ENCODE measurements around the gene TSC2.
"Not testable (repeated sequence)": the region's sequence is repeated elsewhere in the genome, so short reads cannot be mapped to it uniquely, and the experiment has no call there.

Gene TSC2

DNA sequence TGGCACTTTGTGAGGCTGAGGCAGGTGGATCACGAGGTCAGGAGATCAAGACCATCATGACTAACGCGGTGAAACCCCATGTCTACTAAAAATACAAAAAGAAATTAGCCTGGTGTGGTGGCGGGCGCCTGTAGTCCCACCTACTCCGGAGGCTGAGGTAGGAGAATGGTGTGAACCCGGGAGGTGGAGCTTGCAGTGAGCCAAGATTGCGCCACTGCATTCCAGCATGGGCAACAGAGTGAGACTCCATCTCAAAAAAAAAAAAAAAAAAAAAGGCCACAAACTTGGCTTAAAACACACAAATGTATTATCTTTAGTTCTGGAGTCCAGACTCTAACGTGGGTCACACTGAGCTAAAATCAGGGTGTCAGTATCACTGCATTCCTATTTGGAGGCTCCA, 36.1 kb upstream of the TSC2 start:
- DNase-seq: not testable (repeated sequence)

DNA sequence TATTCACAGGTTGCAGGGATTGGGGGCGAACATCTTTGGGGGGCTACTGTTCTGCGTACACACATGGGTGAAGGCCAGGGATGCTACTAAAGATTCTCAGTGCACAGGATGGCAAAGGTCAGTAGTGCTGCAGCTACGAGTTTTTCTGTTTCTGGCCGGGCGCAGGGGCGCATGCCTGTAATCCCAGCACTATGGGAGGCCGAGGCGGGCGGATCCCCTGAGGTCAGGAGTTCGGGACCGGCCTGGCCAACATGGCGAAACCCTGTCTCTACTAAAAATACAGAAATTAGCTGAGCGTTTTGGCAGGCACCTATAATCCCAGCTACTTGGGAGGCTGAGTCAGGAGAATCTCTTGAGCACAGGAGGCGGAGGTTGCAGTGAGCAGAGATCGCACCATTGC, 34.3 kb upstream of the TSC2 start:
- DNase-seq: no peak

GRCh38 chr16:2015117-2015946, 32.5 kb upstream of the TSC2 start:
- no peak for DNase-seq

DNA sequence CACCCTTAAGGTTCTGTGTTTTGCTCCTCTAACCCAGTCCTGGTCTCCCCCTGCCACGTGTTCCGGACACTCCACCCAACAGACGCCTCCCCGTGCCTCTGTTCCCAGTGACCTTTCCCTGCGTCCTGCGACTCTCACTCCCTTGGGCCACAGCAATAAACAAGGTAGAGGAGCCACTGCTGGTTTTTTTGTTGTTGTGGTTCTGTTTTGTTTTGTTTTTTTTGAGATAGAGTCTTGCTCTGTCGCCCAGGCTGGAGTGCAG, 31.9 kb upstream of the TSC2 start:
- no peak for DNase-seq

GRCh38 chr16:2016407-2016922, 31.3 kb upstream of the TSC2 start:
- no peak for DNase-seq

GRCh38 chr16:2019518-2019920, 28.3 kb upstream of the TSC2 start, which contains the start of gene NPW:
NPW (plus strand) TSS chr16:2019785.
- DNase-seq: peak; percentile 43

GRCh38 chr16:2019921-2020831, 27.6 kb upstream of the TSC2 start:
- no peak for DNase-seq

DNA sequence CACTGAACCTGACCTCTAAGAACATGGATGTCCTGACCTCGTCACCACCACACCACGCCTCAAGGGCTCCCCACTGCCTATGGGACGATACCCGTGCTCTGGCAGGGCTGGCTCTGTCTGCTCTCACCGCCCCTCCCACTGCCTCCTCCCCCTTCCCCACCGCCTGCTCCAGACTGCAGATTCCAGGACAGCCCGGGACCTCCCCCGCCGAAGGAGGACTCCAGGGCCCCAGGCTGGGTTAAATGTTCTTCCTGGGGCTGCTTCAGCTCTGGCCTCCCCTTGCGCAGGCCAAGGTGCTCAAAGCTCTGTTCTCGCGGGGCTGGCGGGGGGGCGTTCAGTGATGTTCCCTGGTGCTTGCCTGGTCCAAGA, 25.1 kb upstream of the TSC2 start:
- DNase-seq: no peak

- DNase-seq: peak; percentile 97
Measured at GRCh38 chr16:2023092-2024031, 24.4 kb upstream of the TSC2 start.

DNA sequence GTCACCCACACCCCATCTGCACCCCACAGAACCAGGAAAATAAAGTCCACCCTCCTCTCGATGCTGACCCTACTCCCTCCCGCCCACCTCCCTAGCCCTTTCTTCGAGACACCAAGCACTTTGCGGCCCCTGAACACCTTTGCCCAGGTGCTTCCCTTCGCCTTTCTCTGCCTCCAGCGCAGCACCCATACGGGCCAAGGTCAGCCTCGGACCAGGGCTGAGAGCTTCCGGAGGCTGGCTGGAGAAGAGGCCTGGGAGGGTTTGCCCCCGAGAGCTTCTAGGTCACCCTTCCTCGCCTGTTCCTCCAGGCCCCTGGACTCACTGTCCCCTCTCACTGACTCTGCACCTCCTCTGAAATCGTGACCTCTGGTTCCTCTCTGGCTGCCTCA, 23.8 kb upstream of the TSC2 start:
- DNase-seq: no peak

GRCh38 chr16:2025251-2025650, 22.5 kb upstream of the TSC2 start:
- DNase-seq: no peak

DNA sequence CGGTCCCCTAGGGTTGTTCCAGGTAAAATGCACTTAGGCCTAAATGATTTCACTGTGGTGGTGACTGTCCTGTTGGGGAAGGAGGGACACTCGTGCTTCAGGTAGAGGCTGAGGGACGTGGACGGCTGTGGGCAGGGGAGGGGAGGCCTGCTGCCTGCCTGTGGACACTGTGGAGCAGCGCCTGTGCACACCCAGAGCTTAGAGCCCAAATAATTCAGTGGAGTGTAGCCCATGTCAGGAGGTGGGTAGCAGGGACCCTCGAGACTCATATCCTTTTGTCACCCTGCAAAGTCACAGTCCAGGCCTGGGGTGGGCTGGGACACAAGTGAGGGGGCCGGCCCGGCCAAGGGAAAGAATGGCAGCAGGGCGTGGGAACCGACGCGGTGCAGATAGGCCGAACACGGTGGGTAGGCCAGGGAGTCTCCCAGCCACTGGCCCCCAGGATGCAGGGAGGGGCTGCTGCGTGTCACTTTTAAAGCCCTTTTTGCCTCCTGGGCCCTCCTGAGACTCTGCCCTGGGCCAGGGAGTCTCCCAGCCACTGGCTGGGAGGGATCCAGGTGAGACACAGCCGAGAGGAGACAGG, 21.8 kb upstream of the TSC2 start:
- no peak for DNase-seq

- DNase-seq: no peak
Measured at GRCh38 chr16:2026461-2027023, 21.2 kb upstream of the TSC2 start, which contains the start of gene NHERF2. NHERF2 (plus strand) TSS chr16:2026902; CDS start chr16:2027006, 104 bp downstream.

DNA sequence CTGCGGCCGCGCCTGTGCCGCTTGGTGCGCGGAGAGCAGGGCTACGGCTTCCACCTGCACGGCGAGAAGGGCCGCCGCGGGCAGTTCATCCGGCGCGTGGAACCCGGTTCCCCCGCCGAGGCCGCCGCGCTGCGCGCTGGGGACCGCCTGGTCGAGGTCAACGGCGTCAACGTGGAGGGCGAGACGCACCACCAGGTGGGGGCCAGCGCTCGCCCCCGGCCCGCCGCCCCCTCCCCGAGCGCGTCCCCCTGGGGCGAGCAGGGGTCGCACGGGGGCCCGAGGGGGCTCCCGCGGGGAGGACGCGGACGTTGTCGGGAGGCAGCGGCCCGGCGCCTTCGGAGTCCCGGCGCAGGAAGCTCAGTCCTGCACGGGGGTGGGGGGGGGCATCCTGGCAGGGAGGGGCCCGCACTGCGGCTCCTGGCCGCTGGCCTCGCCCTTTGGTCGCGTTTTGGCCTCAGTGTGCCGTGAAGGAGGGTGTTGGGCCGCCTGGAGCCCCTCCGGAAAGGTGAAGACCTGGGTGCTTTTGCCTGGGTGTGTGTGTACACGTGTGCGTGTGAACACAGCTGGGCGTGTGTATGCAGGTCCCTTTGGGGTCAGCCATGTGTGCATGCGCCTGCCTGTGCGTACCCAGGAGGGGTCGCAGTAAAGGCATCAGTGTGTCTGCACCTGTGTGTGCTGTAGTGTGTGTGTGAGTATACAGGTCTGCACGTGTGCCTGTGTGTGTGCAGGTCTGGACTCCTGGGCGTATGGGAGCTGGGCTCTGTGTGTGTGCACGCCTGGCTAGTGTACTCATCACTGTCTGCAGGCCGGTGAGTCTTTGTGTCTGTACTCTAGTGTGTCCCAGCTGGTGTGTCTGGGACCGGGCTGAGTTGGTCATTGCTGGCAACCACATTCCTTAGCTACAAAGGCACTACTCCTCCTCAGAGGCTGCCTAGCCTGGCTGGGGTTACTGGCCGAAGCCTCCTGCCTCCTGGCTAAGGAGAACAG, 20.5 kb upstream of the TSC2 start:
- no peak for DNase-seq

DNA sequence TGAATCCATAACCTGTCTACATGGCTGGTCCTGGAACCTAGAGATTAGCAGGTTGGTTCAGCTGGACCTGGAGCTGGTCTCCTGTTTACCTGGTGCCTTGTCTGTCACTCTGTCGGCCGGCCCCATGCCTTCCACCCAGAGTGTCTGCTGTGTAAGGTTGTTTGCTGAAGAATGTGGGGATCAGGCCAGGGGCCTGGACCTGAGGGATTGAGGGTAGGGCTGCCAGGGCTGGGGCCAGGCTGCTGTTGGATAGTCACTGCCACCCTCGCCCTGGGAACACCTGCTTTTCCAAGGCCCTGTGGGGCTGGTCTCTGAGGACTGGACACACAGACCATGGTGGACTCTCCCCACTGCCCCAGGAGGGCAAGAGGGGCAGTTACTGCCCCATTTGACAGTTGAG, 19.6 kb upstream of the TSC2 start:
- DNase-seq: no peak

GRCh38 chr16:2028620-2029220, 19.1 kb upstream of the TSC2 start:
- no peak for DNase-seq

GRCh38 chr16:2029350-2029749, 18.4 kb upstream of the TSC2 start:
- no peak for DNase-seq

DNA sequence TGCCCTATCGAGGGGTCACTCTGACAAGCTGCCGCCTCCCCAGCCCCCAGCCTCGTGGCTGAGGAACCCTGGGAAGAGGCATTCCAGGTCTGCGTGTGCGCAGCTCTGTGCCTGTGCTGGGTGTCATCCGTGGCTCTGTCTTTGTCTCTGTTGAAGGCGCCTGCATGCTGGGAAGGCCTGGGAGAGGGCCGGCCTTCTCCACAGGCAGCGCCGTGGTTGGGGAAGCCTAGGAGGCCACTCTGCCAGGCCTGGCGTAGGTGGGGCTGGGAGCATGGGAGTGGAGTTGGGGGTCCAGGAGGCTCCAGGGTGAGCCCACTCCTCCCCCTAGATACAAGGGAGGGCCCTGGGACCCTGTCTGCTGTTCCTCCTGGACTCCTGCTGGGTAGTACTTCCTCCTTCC, 17.7 kb upstream of the TSC2 start:
- DNase-seq: no peak

DNA sequence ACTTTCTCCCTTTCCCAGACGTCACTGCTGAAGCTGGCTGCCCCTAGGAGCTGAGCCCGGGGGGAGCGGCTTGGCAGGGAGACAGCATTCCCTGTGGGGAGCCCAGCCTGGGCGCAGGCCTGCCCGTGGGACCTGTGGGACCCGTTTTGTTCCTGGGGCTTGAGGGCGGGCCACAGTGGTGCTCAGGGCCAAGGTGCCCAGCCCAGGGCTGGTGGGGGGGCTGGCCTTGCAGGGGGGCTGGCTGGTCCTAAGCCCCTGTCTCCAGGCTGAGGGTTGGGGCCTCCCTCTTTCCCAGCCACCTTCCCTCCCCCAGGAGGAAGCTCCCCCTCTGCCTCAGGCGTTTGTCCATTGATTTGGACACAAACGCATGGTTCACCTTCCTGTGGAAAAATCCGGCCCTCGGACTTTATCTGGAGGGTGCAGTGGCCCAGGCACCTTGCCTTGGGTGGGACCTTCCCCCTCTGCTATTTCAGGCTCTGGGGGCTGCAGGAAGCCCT, 16.7 kb upstream of the TSC2 start:
- DNase-seq: no peak

Measured in stimulated activated CD4-positive, alpha-beta T cell treated with anti-CD3 and anti-CD28 coated beads, Interleukin-4, amount 100 ng/mL, for 1 hour (primary cell).